ENCODE data around the gene LRMDA. TPM values are rescaled to one million over a fixed set of nuclear protein-coding genes. Genes with fewer than 3 reads are reported as not detected.

The LRMDA gene
- total and polyA plus RNA-seq, 2 donors (not counting 3 experiments of a cell fraction or from before 2014, with no cell fraction given): 9.7 to 18.0 TPM

- CTCF ChIA-PET: no interaction called here
- TF ChIP-seq, protein P1, sequence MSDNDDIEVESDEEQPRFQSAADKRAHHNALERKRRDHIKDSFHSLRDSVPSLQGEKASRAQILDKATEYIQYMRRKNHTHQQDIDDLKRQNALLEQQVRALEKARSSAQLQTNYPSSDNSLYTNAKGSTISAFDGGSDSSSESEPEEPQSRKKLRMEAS (IDR thresholded peaks at IDR 0.05; ENCODE audit: insufficient read depth, insufficient read length): no peak
- TF ChIP-seq, protein P2, sequence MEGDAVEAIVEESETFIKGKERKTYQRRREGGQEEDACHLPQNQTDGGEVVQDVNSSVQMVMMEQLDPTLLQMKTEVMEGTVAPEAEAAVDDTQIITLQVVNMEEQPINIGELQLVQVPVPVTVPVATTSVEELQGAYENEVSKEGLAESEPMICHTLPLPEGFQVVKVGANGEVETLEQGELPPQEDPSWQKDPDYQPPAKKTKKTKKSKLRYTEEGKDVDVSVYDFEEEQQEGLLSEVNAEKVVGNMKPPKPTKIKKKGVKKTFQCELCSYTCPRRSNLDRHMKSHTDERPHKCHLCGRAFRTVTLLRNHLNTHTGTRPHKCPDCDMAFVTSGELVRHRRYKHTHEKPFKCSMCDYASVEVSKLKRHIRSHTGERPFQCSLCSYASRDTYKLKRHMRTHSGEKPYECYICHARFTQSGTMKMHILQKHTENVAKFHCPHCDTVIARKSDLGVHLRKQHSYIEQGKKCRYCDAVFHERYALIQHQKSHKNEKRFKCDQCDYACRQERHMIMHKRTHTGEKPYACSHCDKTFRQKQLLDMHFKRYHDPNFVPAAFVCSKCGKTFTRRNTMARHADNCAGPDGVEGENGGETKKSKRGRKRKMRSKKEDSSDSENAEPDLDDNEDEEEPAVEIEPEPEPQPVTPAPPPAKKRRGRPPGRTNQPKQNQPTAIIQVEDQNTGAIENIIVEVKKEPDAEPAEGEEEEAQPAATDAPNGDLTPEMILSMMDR (IDR thresholded peaks at IDR 0.05; ENCODE audit: extremely low read depth in 1 of 2, insufficient read depth in 1 of 2, low read depth in 1 of 2, low read length in 2 of 2): no peak
- TF ChIP-seq POLR2AphosphoS5 (IDR thresholded peaks at IDR 0.05; ENCODE audit: insufficient read depth, low read depth, low read length): no peak
- no peak for TF ChIP-seq EZH2 (IDR thresholded peaks at IDR 0.05; ENCODE audit: borderline replicate concordance, low read depth, low read length, severe bottlenecking)
- TF ChIP-seq GATA2 (IDR thresholded peaks at IDR 0.05; ENCODE audit: insufficient read depth, insufficient read length, low read depth, low read length): no peak
- TF ChIP-seq JUN (IDR thresholded peaks at IDR 0.05; ENCODE audit: borderline replicate concordance, insufficient read depth, insufficient read length, low read depth): no peak
- TF ChIP-seq FOS (IDR thresholded peaks at IDR 0.05; ENCODE audit: borderline replicate concordance, insufficient read depth, low read length): no peak
- no peak for TF ChIP-seq POLR2A (IDR thresholded peaks at IDR 0.05; ENCODE audit: low read depth, low read length)
- TF ChIP-seq MYC (IDR thresholded peaks at IDR 0.05; ENCODE audit: low read depth, low read length): no peak
- Histone ChIP-seq H3K79me2 (ENCODE audit: control insufficient read depth, insufficient read depth, low read length) (no peaks in the 10 kb centered on the region), H3K4me2 (ENCODE audit: insufficient read depth, low read length) (no peak overlapping the region), H4K20me1 (replicated peaks; ENCODE audit: control insufficient read depth, extremely low read depth, insufficient read depth, low read length) (no peaks in the 10 kb centered on the region), H3K9me3 (replicated peaks; ENCODE audit: control insufficient read depth, insufficient read depth, low read length) (no peaks in the 10 kb centered on the region), H3K36me3 (ENCODE audit: control insufficient read depth in 2 of 2, extremely low read depth in 1 of 2, insufficient read depth in 2 of 2, low read length in 2 of 2) (no peaks in the 10 kb centered on the region), H3K4me1 (ENCODE audit: control insufficient read depth, extremely low read depth, insufficient read depth, low read length) (no peaks in the 10 kb centered on the region), H3K27ac (ENCODE audit: insufficient read depth, low read depth, low read length) (no peak overlapping the region), H3K4me3 (replicated peaks in 1 of 3; ENCODE audit: insufficient read depth in 1 of 3, low read depth in 1 of 3, low read length in 3 of 3) (no peak overlapping the region), H3K9ac (replicated peaks; ENCODE audit: extremely low read depth, insufficient read depth, low read length) (no peak overlapping the region), H2AFZ (ENCODE audit: low read depth, low read length) (no peak overlapping the region), H3K9me1 (replicated peaks; ENCODE audit: control insufficient read depth, extremely low read depth, insufficient read depth, low read length) (no peaks in the 10 kb centered on the region), H3K27me3 (ENCODE audit: control insufficient read depth in 2 of 2, insufficient read depth in 2 of 2, low read length in 2 of 2) (peaks cover 7 to 14% of the 10 kb centered on the region in 2 experiments)
- POLR2A ChIA-PET: no interaction called here
- no TSS peak for BruUV-seq (replicated peaks)
- DNase-seq (ENCODE audit: low read depth, low spot score) (no peak), FAIRE-seq (no peak)
- intact Hi-C loops (cut with micrococcal nuclease) (no loop called here), dilution Hi-C loops (cut with MboI; ENCODE audit: extremely low pct_ligation_motif_present, low sequenced_read_pairs) (no loop called here)
Measured at GRCh38 chr10:75616874-75617478, 185.6 kb downstream of the LRMDA start.
